ENCODE measurements around the gene TPMT. TPM values are rescaled to one million over a fixed set of nuclear protein-coding genes. Genes with fewer than 3 reads are reported as not detected.
"Not testable (repeated sequence)": the region's sequence is repeated elsewhere in the genome, so short reads cannot be mapped to it uniquely, and the experiment has no call there.

Gene TPMT
- total RNA-seq, 1 donor from 2014 or later, result 2.1 TPM

- H3K36me3 ChIP-seq (ENCODE audit: control insufficient read depth in 3 of 3, insufficient read depth in 3 of 3, low read length in 3 of 3), result peaks cover 16 to 30% (median 29%) of the 10 kb centered on the region in 3 donors
- no peak overlapping the region for H3K4me3 ChIP-seq (ENCODE audit: low read length in 3 of 3)
- H3K27ac ChIP-seq (ENCODE audit: low read depth, low read length), result peak overlapping the region; percentile 22
- no peak overlapping the region for H3K9ac ChIP-seq (ENCODE audit: low read depth in 1 of 3, low read length in 3 of 3)
- H3K9me3 ChIP-seq (ENCODE audit: control insufficient read depth in 3 of 3, low read length in 3 of 3), result no peaks in the 10 kb centered on the region
- H3K27me3 ChIP-seq (ENCODE audit: control insufficient read depth in 3 of 3, insufficient read depth in 3 of 3, low read length in 3 of 3), result no peaks in the 10 kb centered on the region
- H3K4me1 ChIP-seq (ENCODE audit: control insufficient read depth in 3 of 3, insufficient read depth in 3 of 3, low read length in 3 of 3), result peaks cover 0 to 7% (median 0%) of the 10 kb centered on the region in 3 donors
Measured at GRCh38 chr6:18161431-18161830, 6.6 kb upstream of the TPMT start.

DNA sequence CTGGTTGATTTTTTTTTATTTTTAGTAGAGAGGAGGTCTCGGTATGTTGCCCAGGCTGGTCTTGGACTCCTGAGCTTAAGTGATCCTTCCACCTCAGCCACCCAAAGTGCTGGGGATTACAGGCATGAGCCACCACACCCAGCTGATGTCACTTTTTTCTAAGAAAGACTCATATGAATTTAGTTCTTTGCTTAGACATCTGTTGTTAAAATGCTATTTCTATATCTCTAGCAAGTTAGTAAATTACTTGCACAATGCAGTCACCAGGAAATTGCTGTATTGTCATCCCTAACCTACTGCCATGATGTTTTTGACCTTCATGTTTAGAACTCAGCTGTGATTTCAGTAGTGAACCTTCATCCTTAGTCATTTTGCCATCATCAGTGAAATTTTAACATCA is 6.0 kb upstream of the TPMT start:
- no peak overlapping the region for H3K4me3 ChIP-seq (ENCODE audit: low read length in 3 of 3)
- H3K9ac ChIP-seq (ENCODE audit: low read depth in 1 of 3, low read length in 3 of 3), result no peak overlapping the region
- H3K9me3 ChIP-seq (ENCODE audit: control insufficient read depth in 3 of 3, low read length in 3 of 3), result no peaks in the 10 kb centered on the region
- peaks cover 4 to 7% (median 5%) of the 10 kb centered on the region in 3 donors for H3K4me1 ChIP-seq (ENCODE audit: control insufficient read depth in 3 of 3, insufficient read depth in 3 of 3, low read length in 3 of 3)
- peak overlapping the region; percentile 22 for H3K27ac ChIP-seq (ENCODE audit: low read depth, low read length)
- no peaks in the 10 kb centered on the region for H3K27me3 ChIP-seq (ENCODE audit: control insufficient read depth in 3 of 3, insufficient read depth in 3 of 3, low read length in 3 of 3)
- H3K36me3 ChIP-seq (ENCODE audit: control insufficient read depth in 3 of 3, insufficient read depth in 3 of 3, low read length in 3 of 3), result peaks cover 14 to 30% (median 29%) of the 10 kb centered on the region in 3 donors

DNA sequence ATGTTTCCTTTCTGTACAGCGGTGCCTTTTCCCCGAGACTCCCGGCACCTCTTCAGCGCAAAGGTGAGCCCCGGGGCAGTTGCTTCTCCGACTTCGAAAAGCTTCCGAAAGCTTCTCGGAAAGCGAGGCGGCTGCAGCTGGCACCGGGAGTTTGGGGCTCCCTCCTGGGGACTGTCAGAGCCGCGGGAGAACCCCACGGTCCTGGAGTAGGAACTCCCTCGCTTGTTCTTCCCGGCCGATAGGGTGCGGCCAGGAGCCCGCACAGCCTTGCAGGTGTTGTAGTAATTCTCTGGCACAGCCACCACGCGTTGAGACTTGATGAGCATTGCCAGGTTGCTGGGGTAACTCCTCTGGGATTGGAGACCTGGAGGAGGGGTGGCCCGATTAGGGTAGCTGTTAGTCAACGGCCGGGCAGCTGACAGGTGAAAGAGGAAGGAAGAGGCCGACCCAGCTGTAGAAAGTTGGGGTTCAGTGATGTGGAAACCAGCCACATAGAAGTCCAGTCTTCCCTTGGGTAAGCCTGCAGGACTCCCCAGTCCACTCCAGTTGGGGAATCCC is 1.1 kb upstream of the TPMT start:
- Histone ChIP-seq H3K9ac (ENCODE audit: low read depth in 1 of 3, low read length in 3 of 3) (peak overlapping the region; percentile 79 to 91 (median 91)), H3K4me1 (ENCODE audit: control insufficient read depth in 3 of 3, insufficient read depth in 3 of 3, low read length in 3 of 3) (peaks cover 5 to 12% (median 9%) of the 10 kb centered on the region in 3 donors), H3K36me3 (ENCODE audit: control insufficient read depth in 3 of 3, insufficient read depth in 3 of 3, low read length in 3 of 3) (peaks cover 0 to 7% (median 4%) of the 10 kb centered on the region in 3 donors), H3K27me3 (ENCODE audit: control insufficient read depth in 3 of 3, insufficient read depth in 3 of 3, low read length in 3 of 3) (no peaks in the 10 kb centered on the region), H3K4me3 (ENCODE audit: low read length in 3 of 3) (peak overlapping the region; percentile 83 to 91 (median 90)), H3K9me3 (ENCODE audit: control insufficient read depth in 3 of 3, low read length in 3 of 3) (no peaks in the 10 kb centered on the region), H3K27ac (ENCODE audit: low read depth, low read length) (peak overlapping the region; percentile 67)

GRCh38 chr6:18155150-18155863 is 430 bp upstream of the TPMT start, which contains the start of gene KDM1B:
KDM1B (plus strand) TSS chr6:18155422; CDS start chr6:18159896, 4,474 bp downstream.
- H3K27ac ChIP-seq (ENCODE audit: low read depth, low read length), result peak within 1 kb of the TSS; percentile 78
- no peaks in the 10 kb centered on the region for H3K9me3 ChIP-seq (ENCODE audit: control insufficient read depth in 3 of 3, low read length in 3 of 3)
- peaks cover 0 to 6% (median 2%) of the 10 kb centered on the region in 3 donors for H3K36me3 ChIP-seq (ENCODE audit: control insufficient read depth in 3 of 3, insufficient read depth in 3 of 3, low read length in 3 of 3)
- H3K9ac ChIP-seq (ENCODE audit: low read depth in 1 of 3, low read length in 3 of 3), result peak within 1 kb of the TSS; percentile 91 to 99 (median 94)
- H3K4me1 ChIP-seq (ENCODE audit: control insufficient read depth in 3 of 3, insufficient read depth in 3 of 3, low read length in 3 of 3), result peaks cover 3 to 12% (median 9%) of the 10 kb centered on the region in 3 donors
- no peaks in the 10 kb centered on the region for H3K27me3 ChIP-seq (ENCODE audit: control insufficient read depth in 3 of 3, insufficient read depth in 3 of 3, low read length in 3 of 3)
- peak within 1 kb of the TSS; percentile 90 to 99 (median 95) for H3K4me3 ChIP-seq (ENCODE audit: low read length in 3 of 3)

DNA sequence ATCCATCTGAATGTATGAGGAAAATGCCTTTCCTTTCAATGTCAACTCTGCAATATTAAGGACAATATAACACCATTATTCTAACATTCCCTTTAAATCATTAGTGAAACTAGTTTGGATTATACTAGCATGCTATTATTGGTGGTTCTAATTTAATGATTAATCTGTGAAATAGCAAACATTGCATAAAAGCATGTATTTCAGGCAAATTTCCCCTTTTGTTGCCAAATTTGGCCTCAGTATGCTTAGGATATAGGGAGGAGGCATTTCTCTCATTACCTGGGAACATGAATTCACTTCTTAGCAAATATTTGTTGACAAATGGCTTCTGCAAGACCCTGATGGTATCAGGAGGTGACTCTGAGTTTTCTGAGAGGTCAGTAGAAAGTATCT is 1.6 kb downstream of the TPMT start:
- Histone ChIP-seq H3K4me1 (ENCODE audit: control insufficient read depth in 3 of 3, insufficient read depth in 3 of 3, low read length in 3 of 3) (peaks cover 3 to 12% (median 9%) of the 10 kb centered on the region in 3 donors), H3K9ac (ENCODE audit: low read depth in 1 of 3, low read length in 3 of 3) (no peak overlapping the region), H3K9me3 (ENCODE audit: control insufficient read depth in 3 of 3, low read length in 3 of 3) (no peaks in the 10 kb centered on the region), H3K4me3 (ENCODE audit: low read length in 3 of 3) (no peak overlapping the region), H3K36me3 (ENCODE audit: control insufficient read depth in 3 of 3, insufficient read depth in 3 of 3, low read length in 3 of 3) (peaks cover 0 to 4% (median under 1%) of the 10 kb centered on the region in 3 donors), H3K27me3 (ENCODE audit: control insufficient read depth in 3 of 3, insufficient read depth in 3 of 3, low read length in 3 of 3) (no peaks in the 10 kb centered on the region), H3K27ac (ENCODE audit: low read depth, low read length) (no peak overlapping the region)

GRCh38 chr6:18151801-18152200 is 3.1 kb downstream of the TPMT start:
- H3K27me3 ChIP-seq (ENCODE audit: control insufficient read depth in 3 of 3, insufficient read depth in 3 of 3, low read length in 3 of 3), result no peaks in the 10 kb centered on the region
- peaks cover 3 to 12% (median 9%) of the 10 kb centered on the region in 3 donors for H3K4me1 ChIP-seq (ENCODE audit: control insufficient read depth in 3 of 3, insufficient read depth in 3 of 3, low read length in 3 of 3)
- no peak overlapping the region for H3K4me3 ChIP-seq (ENCODE audit: low read length in 3 of 3)
- H3K9ac ChIP-seq (ENCODE audit: low read depth in 1 of 3, low read length in 3 of 3), result no peak overlapping the region
- H3K27ac ChIP-seq (ENCODE audit: low read depth, low read length), result no peak overlapping the region
- peaks cover 0 to 5% (median 5%) of the 10 kb centered on the region in 3 donors for H3K36me3 ChIP-seq (ENCODE audit: control insufficient read depth in 3 of 3, insufficient read depth in 3 of 3, low read length in 3 of 3)
- H3K9me3 ChIP-seq (ENCODE audit: control insufficient read depth in 3 of 3, low read length in 3 of 3), result no peaks in the 10 kb centered on the region

- not testable (repeated sequence) for H3K4me3 ChIP-seq (ENCODE audit: low read length in 3 of 3); H3K36me3 ChIP-seq (ENCODE audit: control insufficient read depth in 3 of 3, insufficient read depth in 3 of 3, low read length in 3 of 3); H3K27me3 ChIP-seq (ENCODE audit: control insufficient read depth in 3 of 3, insufficient read depth in 3 of 3, low read length in 3 of 3); H3K27ac ChIP-seq (ENCODE audit: low read depth, low read length); H3K9me3 ChIP-seq (ENCODE audit: control insufficient read depth in 3 of 3, low read length in 3 of 3); H3K9ac ChIP-seq (ENCODE audit: low read depth in 1 of 3, low read length in 3 of 3)
- H3K4me1 ChIP-seq (ENCODE audit: control insufficient read depth in 3 of 3, insufficient read depth in 3 of 3, low read length in 3 of 3), result peaks cover 3 to 12% (median 9%) of the 10 kb centered on the region in 3 donors
Measured at GRCh38 chr6:18151391-18151790, 3.5 kb downstream of the TPMT start.

- peaks cover 3 to 8% (median 8%) of the 10 kb centered on the region in 3 donors for H3K36me3 ChIP-seq (ENCODE audit: control insufficient read depth in 3 of 3, insufficient read depth in 3 of 3, low read length in 3 of 3)
- no peak overlapping the region for H3K27ac ChIP-seq (ENCODE audit: low read depth, low read length)
Measured at GRCh38 chr6:18148304-18149025, 6.4 kb downstream of the TPMT start.

GRCh38 chr6:18147616-18148015 is 7.3 kb downstream of the TPMT start:
- Histone ChIP-seq H3K4me1 (ENCODE audit: control insufficient read depth in 3 of 3, insufficient read depth in 3 of 3, low read length in 3 of 3) (no peaks in the 10 kb centered on the region), H3K27me3 (ENCODE audit: control insufficient read depth in 3 of 3, insufficient read depth in 3 of 3, low read length in 3 of 3) (no peaks in the 10 kb centered on the region), H3K9me3 (ENCODE audit: control insufficient read depth in 3 of 3, low read length in 3 of 3) (no peaks in the 10 kb centered on the region), H3K27ac (ENCODE audit: low read depth, low read length) (no peak overlapping the region), H3K4me3 (ENCODE audit: low read length in 3 of 3) (no peak overlapping the region), H3K36me3 (ENCODE audit: control insufficient read depth in 3 of 3, insufficient read depth in 3 of 3, low read length in 3 of 3) (peaks cover 8 to 14% (median 8%) of the 10 kb centered on the region in 3 donors), H3K9ac (ENCODE audit: low read depth in 1 of 3, low read length in 3 of 3) (no peak overlapping the region)

More at GRCh38 chr6:18148304-18149025, 6.4 kb downstream of the TPMT start:
- no peaks in the 10 kb centered on the region for H3K4me1 ChIP-seq (ENCODE audit: control insufficient read depth in 3 of 3, insufficient read depth in 3 of 3, low read length in 3 of 3)
- H3K27me3 ChIP-seq (ENCODE audit: control insufficient read depth in 3 of 3, insufficient read depth in 3 of 3, low read length in 3 of 3), result no peaks in the 10 kb centered on the region
- no peak overlapping the region for H3K4me3 ChIP-seq (ENCODE audit: low read length in 3 of 3)
- H3K9ac ChIP-seq (ENCODE audit: low read depth in 1 of 3, low read length in 3 of 3), result no peak overlapping the region
- H3K9me3 ChIP-seq (ENCODE audit: control insufficient read depth in 3 of 3, low read length in 3 of 3), result no peaks in the 10 kb centered on the region
